Astrocyte of the spinal cord (primary cell): ENCODE results near the gene AADACL2.
A peak's percentile ranks its signal among the peaks of the same experiment; 100 is the strongest.
"Not testable (repeated sequence)": the region's sequence is repeated elsewhere in the genome, so short reads cannot be mapped to it uniquely, and the experiment has no call there.

Source experiments
- DNase-seq: peaks from one replicate; pipeline ENCODE4 v3.0.0; 2011; ENCODE audit warnings: low read depth, low spot score
- H3K4me3 ChIP-seq: 2 replicates; pipeline ENCODE4 v1.5.1; 2011; ENCODE audit warnings: low read depth, mild to moderate bottlenecking, low read length, moderate library complexity
- in situ Hi-C: cut with HindIII; loops from 2 replicates; pipeline ENCODE4 v1.10.0; 2017; ENCODE audit warnings: low sequenced_read_pairs
- TF ChIP-seq, protein P1 (sequence below): IDR thresholded peaks from 2 replicates; pipeline ENCODE4 v1.5.1; 2012; ENCODE audit warnings: low read depth, mild to moderate bottlenecking, low read length, inconsistent platforms

Gene AADACL2

DNA sequence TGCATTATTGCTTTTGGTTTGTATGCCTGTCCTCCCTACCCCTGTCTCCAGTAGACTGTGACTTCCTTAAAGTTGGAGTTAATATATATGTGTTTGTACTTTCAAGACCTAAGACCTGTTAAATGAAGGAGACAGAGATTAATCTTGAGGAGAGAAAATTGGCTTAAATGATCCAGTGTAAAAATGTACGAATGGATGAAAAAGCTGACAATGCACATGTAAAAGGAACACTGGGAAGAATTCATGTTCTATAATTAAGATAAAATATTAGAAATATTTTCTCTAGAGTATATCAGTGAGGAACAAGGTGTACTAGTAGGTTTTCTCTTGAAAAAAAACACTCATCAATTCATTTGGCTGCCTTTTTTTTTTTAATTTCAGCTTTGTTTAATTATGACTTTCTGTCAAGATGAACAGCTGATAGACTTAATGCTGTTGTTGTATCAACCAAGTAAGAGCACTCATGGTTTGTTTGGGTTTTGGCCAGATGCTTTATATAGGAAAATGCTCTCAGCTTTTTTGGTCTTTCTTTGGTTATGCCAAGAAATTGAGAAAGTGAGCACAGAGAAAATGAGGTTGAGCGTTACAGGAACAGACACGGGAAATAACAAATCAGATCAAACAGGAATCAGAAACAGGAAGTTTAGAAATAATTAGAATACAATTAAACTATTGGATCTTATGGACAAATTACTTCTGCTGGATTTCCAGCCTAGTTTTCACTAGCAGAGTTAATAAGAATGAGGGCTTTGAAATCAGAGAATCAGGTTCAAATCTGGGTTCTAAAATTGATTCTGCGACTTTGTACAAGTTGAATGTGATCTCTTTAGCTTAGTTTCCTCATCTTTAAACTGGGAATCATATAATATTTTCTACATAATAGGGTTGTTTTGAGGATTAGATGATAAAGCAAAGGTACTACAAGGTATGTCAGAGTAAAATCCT lies 41.9 kb downstream of the AADACL2 start:
- TF ChIP-seq, protein P1, sequence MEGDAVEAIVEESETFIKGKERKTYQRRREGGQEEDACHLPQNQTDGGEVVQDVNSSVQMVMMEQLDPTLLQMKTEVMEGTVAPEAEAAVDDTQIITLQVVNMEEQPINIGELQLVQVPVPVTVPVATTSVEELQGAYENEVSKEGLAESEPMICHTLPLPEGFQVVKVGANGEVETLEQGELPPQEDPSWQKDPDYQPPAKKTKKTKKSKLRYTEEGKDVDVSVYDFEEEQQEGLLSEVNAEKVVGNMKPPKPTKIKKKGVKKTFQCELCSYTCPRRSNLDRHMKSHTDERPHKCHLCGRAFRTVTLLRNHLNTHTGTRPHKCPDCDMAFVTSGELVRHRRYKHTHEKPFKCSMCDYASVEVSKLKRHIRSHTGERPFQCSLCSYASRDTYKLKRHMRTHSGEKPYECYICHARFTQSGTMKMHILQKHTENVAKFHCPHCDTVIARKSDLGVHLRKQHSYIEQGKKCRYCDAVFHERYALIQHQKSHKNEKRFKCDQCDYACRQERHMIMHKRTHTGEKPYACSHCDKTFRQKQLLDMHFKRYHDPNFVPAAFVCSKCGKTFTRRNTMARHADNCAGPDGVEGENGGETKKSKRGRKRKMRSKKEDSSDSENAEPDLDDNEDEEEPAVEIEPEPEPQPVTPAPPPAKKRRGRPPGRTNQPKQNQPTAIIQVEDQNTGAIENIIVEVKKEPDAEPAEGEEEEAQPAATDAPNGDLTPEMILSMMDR = no peak
- no peak overlapping the region for H3K4me3 ChIP-seq
- DNase-seq = no peak
- in situ Hi-C loops = no loop called here

DNA sequence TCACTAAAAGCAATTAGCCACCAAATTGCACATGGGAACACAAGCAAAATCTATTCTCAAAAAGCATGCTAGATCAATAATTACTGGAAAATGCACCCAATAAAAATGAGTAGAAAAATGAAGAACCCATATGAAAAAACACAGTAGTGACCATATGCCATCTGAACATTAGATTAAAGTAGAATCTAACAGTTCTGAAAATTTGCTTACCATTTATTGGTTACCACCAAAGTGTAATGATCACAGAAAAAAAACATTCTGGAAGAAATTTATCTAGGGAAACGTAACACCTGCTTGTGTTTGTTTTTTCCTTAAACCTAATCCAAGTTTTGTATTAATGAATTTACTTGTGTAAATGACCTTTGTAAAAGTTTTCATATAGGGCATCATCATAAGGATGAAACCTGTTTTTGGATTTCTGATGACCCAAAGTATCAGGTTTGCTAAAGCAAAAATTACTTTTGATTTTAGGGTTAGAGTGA lies 42.6 kb downstream of the AADACL2 start:
- DNase-seq = no peak
- TF ChIP-seq, protein P1 = no peak
- in situ Hi-C loops = no loop called here

DNA sequence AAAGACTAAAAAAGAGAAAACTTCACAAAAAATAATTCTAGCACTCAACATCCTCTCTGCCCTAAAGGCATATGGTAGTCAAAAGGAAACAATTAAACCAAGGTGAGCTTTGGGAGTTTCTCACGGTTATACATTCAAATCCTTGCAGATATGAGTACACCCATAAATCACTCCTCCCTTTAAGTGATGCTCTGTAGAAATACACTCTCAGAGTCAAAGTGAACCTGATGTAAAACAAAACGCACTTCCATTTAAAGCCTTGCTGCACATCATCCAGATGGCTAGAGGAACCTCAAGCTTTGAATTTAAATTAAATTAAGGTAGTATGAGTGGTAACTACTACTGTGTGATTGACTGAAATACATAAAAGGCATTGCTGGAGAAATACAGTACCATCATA lies 44.2 kb downstream of the AADACL2 start:
- no peak for DNase-seq
- no peak overlapping the region for H3K4me3 ChIP-seq
- in situ Hi-C loops = no loop called here
- TF ChIP-seq, protein P1 = no peak

More for the DNA sequence above, 42.6 kb downstream of the AADACL2 start:
- no peak overlapping the region for H3K4me3 ChIP-seq

DNA sequence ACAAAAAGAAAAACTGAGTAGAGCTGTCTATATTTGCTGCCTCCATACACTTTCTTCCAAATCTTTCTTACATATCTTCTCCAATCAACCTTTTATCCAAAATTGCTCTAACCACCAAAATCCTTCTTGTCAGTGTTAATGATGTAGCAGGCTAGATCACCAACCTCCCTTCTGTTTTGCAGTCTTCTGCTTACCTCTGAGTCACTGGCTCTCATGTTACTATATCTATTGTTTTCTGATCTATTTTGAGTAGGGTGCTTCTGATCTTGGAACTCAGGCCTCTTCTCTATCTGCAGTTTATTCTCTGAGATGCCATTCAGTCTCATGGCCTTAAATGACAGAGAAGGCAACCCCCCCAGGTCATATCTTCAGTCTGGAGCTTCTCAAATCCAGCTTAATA lies 53.9 kb downstream of the AADACL2 start:
- in situ Hi-C loops = no loop called here
- H3K4me3 ChIP-seq = no peak overlapping the region
- TF ChIP-seq, protein P1 = no peak
- DNase-seq = peak; percentile 26

DNA sequence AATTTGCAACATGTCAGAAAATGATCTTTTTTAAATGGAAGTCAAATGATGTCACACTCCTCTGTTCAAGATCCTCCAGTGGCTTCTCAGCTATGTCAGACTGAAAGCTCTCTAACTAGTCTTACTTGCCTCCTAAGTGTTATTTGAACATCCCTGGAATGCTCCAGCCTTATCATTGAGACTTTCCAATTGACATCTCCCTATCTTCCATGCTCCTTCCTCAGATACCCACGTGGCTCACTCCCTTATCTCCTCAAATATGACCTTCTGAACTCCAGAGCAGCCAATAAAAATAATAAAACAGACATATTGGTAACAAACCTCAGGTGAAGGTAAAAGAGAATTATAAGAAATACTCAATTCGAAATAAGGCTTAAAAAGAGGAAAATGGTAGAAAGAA lies 54.7 kb downstream of the AADACL2 start:
- no peak for DNase-seq
- no peak overlapping the region for H3K4me3 ChIP-seq
- in situ Hi-C loops = no loop called here
- TF ChIP-seq, protein P1 = no peak

DNA sequence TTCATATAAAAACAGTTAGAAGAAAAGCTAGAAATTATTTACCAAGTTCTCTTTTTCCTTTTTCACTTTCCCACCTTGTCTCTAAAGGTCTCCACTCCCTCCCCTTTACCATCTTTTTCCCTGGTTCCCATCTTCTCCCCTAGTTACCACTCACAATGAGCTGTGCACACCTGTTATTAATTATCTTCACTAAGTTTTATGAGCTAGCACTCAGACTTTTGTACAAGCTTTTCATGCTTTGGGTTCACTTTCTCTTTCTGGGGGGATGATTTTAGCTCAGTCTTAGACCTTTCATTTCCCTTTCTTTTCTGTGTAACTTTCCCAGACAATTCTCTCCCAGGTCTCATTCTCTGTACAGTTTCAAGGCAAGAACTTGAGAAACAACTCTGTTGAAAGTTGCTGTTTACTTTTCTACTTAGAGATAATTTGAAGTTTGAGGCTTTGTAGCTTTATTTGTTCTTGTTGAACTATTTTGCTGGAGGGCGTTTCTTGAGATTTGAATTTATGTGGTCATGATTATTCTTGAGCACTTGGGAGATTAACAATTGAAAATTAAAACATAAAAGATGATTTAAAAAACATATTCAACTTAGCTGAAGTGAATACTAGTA lies 56.2 kb downstream of the AADACL2 start:
- TF ChIP-seq, protein P1 = no peak
- no peak overlapping the region for H3K4me3 ChIP-seq
- no peak for DNase-seq
- in situ Hi-C loops = no loop called here

DNA sequence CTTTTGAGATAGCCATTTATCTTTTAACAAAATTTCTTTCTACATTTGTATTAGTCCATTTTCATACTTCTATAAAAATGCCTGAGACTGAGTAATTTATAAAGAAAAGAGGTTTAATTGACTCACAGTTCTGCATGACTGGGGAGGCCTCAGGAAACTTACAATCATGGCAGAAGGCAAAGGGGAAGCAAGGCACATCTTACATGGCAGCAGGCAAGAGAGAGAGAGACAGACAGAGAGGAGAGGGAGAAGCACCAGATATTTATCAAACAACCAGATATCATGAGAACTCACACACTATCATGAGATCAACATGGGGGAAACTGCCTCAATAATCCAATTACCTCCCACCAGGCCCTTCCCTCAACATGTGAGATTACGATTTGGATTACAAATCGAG lies 57.0 kb downstream of the AADACL2 start:
- in situ Hi-C loops, DNase-seq, H3K4me3 ChIP-seq: not testable (repeated sequence)
